Loucy (cell line): Measurements from ENCODE around the gene MCU.
"Not testable (repeated sequence)": the region's sequence is repeated elsewhere in the genome, so short reads cannot be mapped to it uniquely, and the experiment has no call there.

ENCODE experiments used
- CTCF ChIP-seq: fragments of 200-600 bp; sonication (generic); conservative IDR thresholded peaks from 2 replicates; pipeline ENCODE4 v1.5.1; 2014; ENCODE audit warnings: mild to moderate bottlenecking, antibody characterized with exemption, low read length
- EZH2phosphoT487 ChIP-seq: fragments of 200-600 bp; IDR thresholded peaks from 2 replicates; pipeline ENCODE4 v1.6.1; 2018; ENCODE audit warnings: antibody characterized with exemption, mild to moderate bottlenecking, moderate library complexity, borderline replicate concordance

GRCh38 chr10:72921147-72921683 lies 229.3 kb downstream of the MCU start:
- not testable (repeated sequence) for TF ChIP-seq CTCF, EZH2phosphoT487
